Fibroblast of pulmonary artery (primary cell): ENCODE measurements around the gene RIN3.
A peak's percentile ranks its signal among the peaks of the same experiment; 100 is the strongest.

Source experiments
- DNase-seq: peaks from one replicate; pipeline ENCODE4 v3.0.0-alpha.2; 2010; ENCODE audit warnings: low read depth
- H3K4me3 ChIP-seq: replicated peaks from 2 replicates; pipeline ENCODE4 v1.5.1; 2011; ENCODE audit warnings: low read depth, mild to moderate bottlenecking, control low read depth, low read length, moderate library complexity
- TF ChIP-seq, protein P1 (sequence below): IDR thresholded peaks from 2 replicates; pipeline ENCODE4 v1.5.1; 2011; ENCODE audit warnings: mild to moderate bottlenecking, control low read depth, low read length, inconsistent platforms; ENCODE audit errors: missing control alignments

RIN3 gene

DNA sequence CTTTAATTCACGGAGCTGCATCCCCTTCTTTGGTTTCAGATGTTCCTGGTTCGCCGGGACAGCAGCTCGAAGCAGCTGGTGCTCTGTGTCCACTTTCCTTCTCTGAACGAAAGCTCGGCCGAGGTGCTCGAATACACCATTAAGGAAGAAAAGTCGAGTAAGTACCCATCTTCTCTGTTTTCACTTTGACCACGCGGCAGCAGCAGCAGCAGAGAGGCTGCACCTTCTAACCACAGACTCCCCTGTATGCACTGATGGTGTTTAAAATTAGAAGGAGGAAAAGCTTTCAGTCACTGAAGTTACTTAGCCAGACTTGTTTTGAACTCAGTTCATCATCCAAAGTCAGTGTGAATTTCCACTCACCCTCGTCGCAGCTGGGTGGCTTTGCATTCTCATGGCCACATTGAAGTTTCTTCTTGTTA lies 63.8 kb downstream of the RIN3 start:
- H3K4me3 ChIP-seq = no peak overlapping the region
- TF ChIP-seq, protein P1, sequence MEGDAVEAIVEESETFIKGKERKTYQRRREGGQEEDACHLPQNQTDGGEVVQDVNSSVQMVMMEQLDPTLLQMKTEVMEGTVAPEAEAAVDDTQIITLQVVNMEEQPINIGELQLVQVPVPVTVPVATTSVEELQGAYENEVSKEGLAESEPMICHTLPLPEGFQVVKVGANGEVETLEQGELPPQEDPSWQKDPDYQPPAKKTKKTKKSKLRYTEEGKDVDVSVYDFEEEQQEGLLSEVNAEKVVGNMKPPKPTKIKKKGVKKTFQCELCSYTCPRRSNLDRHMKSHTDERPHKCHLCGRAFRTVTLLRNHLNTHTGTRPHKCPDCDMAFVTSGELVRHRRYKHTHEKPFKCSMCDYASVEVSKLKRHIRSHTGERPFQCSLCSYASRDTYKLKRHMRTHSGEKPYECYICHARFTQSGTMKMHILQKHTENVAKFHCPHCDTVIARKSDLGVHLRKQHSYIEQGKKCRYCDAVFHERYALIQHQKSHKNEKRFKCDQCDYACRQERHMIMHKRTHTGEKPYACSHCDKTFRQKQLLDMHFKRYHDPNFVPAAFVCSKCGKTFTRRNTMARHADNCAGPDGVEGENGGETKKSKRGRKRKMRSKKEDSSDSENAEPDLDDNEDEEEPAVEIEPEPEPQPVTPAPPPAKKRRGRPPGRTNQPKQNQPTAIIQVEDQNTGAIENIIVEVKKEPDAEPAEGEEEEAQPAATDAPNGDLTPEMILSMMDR = no peak

DNA sequence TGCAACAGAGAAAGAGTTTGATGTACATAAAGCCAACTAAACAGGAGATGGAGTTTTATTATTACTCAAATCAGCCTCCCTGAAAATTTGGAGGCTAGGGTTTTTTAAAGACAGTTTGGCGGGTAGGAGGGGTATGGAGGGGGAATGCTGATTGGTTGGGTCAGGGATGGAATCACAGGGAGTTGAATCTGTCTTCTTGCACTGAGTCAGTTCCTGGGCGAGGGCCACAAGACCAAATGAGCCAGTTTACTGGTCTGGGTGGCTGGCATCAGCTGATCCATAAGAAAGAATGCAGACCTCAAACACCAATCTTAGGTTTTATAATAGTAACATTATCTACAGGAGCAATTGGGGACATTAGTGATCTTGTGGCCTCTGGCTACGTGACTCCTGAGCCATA lies 64.9 kb downstream of the RIN3 start:
- DNase-seq = peak; percentile 22

More for the DNA sequence above, 63.8 kb downstream of the RIN3 start:
- DNase-seq = no peak

DNA sequence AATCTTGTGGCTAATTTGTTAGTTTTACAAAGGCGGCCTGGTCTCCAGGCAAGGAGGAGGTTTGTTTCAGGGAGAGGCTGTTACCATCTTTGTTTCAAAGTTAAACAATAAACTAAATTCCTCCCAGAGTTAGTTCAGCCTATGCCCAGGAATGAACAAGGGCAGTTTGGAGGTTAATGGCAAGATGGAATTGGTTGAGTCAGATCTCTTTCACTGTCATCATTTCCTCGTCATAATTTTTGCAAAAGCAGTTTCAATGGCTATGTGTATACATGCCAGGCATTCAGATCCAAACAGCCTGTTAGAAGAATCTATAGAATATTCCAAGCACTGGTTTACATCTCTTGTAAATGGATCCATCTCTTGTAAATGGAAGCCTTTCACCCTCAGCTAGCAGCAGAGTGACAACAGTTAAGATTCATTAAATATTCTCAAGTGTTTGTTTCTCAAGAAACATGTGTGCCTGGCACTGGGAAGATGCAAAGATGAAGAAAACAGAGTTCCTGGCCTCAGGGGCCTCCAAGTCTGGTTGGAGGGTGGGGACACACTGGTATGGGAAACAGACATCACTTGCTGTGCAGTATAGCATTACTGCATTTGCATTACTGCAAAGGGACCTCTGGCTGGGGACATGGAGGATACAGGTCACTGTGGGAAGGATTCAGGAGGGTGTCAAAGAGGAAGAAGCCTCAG lies 65.8 kb downstream of the RIN3 start:
- no peak for DNase-seq
- TF ChIP-seq, protein P1 = no peak
- H3K4me3 ChIP-seq = no peak overlapping the region

More for the DNA sequence above, 64.9 kb downstream of the RIN3 start:
- TF ChIP-seq, protein P1 = no peak
- no peak overlapping the region for H3K4me3 ChIP-seq

DNA sequence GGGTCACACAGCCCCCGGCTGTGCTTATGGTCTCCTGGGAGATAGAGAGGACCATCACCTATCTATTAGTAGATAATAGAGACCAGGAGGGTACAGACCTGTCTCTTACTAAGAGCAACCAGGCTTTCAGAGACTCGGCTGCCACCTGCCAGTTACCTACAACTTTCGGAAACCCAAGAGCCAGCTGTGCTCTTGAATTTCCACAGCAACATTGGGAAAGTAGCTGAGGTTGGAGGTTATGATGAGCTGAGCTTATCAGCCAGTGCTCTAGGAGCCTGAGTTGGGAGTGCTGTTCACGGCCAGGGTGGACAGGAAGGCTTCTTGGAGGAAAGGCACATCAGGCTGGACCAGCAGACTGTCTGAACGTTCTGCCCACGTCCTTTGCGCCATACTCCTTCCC lies 67.6 kb downstream of the RIN3 start:
- no peak for DNase-seq
- H3K4me3 ChIP-seq = no peak overlapping the region
- TF ChIP-seq, protein P1 = no peak

DNA sequence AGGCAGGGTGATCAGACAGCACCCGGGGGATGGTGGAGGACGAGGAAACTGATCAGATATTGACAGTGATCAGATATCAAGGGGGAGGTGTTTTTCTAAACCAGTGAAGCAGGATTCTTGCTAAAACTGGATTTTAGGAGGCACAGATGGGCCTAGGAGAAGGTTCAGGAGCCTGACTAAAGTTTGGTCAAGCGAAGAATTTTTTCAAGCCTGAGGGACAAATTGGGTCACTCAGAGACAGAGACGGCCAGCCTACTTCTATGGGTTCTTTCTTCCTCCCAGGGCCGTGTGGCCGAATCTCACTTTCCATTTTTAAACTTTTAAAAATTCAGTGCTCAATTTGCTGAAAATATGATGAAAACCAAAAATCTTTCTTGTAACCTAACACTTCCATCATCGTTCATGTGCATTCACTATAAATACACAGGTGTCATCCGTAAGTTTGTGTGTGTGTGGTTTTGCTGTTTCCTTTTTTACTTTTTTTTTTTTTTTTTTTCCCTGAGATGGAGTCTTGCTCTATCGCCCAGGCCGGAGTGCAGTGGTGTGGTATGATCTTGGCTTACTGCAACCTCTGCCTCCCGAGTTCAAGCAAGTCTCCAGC lies 68.5 kb downstream of the RIN3 start:
- TF ChIP-seq, protein P1 = no peak
- no peak for DNase-seq

DNA sequence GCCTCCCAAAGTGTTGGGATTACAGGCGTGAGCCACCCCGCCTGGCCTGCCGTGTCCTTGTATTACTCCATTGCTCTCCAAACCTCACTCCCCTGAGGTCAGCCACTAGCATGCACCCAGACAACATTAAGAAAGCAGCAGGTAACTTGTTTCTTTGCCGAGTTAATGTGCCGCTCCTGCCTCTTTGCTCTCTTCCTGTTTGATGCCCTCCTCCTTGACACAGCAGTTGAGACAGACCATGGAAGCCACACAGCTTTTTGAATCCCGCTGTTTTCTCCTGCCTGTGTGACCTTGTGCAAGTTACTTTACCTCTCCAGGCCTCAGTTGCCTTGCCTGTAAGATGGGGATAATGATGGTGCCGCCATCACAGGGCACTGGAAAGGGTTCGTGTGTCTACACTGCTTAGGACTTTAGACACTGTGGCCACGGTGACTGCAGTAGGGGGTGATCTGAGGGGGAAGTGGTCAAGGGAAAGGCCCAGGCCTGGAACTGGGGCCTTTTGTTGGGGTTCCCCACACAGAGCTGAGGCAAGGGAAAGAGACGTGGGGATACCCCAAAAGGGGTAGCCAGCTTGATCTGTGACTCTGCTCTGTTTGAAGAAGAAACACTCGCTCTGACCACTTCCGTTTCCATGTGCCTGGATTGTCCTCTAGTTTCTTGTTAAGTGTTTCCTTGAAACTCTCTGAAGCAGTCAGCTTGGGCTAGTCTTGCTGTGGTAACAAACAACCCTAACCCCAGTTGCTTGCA lies 69.3 kb downstream of the RIN3 start:
- DNase-seq = no peak
- H3K4me3 ChIP-seq = no peak overlapping the region
- TF ChIP-seq, protein P1 = no peak

More for the DNA sequence above, 68.5 kb downstream of the RIN3 start:
- no peak overlapping the region for H3K4me3 ChIP-seq
